H9 (cell line): Measurements from ENCODE around the gene ODAD3. TPM values are rescaled to one million over a fixed set of nuclear protein-coding genes. Genes with fewer than 3 reads are reported as not detected.

Source experiments
- DNase-seq: peaks from one replicate; pipeline ENCODE4 v3.0.0-alpha.2; 2017
- H2AFZ ChIP-seq: one replicate; pipeline ENCODE4 v1.6.1; 2013; ENCODE audit warnings: mild to moderate bottlenecking, low read length, control low read depth, moderate library complexity
- H2AK5ac ChIP-seq: 2 replicates; pipeline ENCODE4 v1.6.1; 2013; ENCODE audit warnings: low read length, control low read depth, mixed read lengths; ENCODE audit not compliant: insufficient read length
- H2BK120ac ChIP-seq: one replicate; pipeline ENCODE4 v1.6.1; 2013; ENCODE audit warnings: low read depth, mild to moderate bottlenecking, low read length, control low read depth, inconsistent platforms; ENCODE audit not compliant: poor library complexity, severe bottlenecking
- H2BK12ac ChIP-seq: 2 replicates; pipeline ENCODE4 v1.6.1; 2013; ENCODE audit warnings: low read length, control low read depth, mixed read lengths, low read depth; ENCODE audit not compliant: insufficient read length
- H2BK15ac ChIP-seq: 2 replicates; pipeline ENCODE4 v1.6.1; 2013; ENCODE audit warnings: low read depth, low read length, control low read depth
- H2BK20ac ChIP-seq: one replicate; pipeline ENCODE4 v1.6.1; 2013; ENCODE audit warnings: low read depth, mild to moderate bottlenecking, low read length, control low read depth, inconsistent platforms; ENCODE audit not compliant: poor library complexity, severe bottlenecking
- H2BK5ac ChIP-seq: 2 replicates; pipeline ENCODE4 v1.6.1; 2013; ENCODE audit warnings: low read length, control low read depth, mixed read lengths; ENCODE audit not compliant: insufficient read length
- H3K14ac ChIP-seq: 2 replicates; pipeline ENCODE4 v1.6.1; 2013; ENCODE audit warnings: low read length, control low read depth; ENCODE audit not compliant: insufficient read depth
- H3K18ac ChIP-seq: 2 replicates; pipeline ENCODE4 v1.6.1; 2013; ENCODE audit warnings: low read depth, mild to moderate bottlenecking, mixed read lengths, low read length, control low read depth; ENCODE audit not compliant: insufficient read length
- H3K23ac ChIP-seq: 2 replicates; pipeline ENCODE4 v1.6.1; 2013; ENCODE audit warnings: low read length, control low read depth, mixed read lengths, low read depth; ENCODE audit not compliant: insufficient read length
- H3K23me2 ChIP-seq: 2 replicates; pipeline ENCODE4 v1.6.1; 2013; ENCODE audit warnings: low read depth, mild to moderate bottlenecking, mixed read lengths, low read length, control low read depth; ENCODE audit not compliant: insufficient read length, poor library complexity, severe bottlenecking
- H3K27ac ChIP-seq: 2 replicates; pipeline ENCODE4 v1.5.1; 2013; ENCODE audit warnings: low read length, control low read depth, mixed read lengths, low read depth; ENCODE audit not compliant: insufficient read length
- H3K27me3 ChIP-seq: 2 replicates; pipeline ENCODE4 v1.6.1; 2013; ENCODE audit warnings: low read length, control low read depth, inconsistent platforms; ENCODE audit not compliant: insufficient read depth
- H3K4ac ChIP-seq: 2 replicates; pipeline ENCODE4 v1.6.1; 2013; ENCODE audit warnings: low read depth, mild to moderate bottlenecking, control low read depth, inconsistent platforms, low read length, moderate library complexity
- H3K4me1 ChIP-seq: 2 replicates; pipeline ENCODE4 v1.6.1; 2013; ENCODE audit warnings: low read length, control low read depth, inconsistent platforms; ENCODE audit not compliant: insufficient read depth
- H3K4me2 ChIP-seq: 2 replicates; pipeline ENCODE4 v1.6.1; 2013; ENCODE audit warnings: low read length, control low read depth, mixed read lengths; ENCODE audit not compliant: insufficient read length, insufficient read depth
- H3K56ac ChIP-seq: 2 replicates; pipeline ENCODE4 v1.6.1; 2013; ENCODE audit warnings: low read depth, mild to moderate bottlenecking, mixed read lengths, low read length, control low read depth; ENCODE audit not compliant: insufficient read length
- H3K79me1 ChIP-seq: 2 replicates; pipeline ENCODE4 v1.6.1; 2013; ENCODE audit warnings: low read depth, mild to moderate bottlenecking, moderate library complexity, low read length, control low read depth, inconsistent platforms; ENCODE audit not compliant: insufficient read depth, poor library complexity, severe bottlenecking
- H3K79me2 ChIP-seq: 2 replicates; pipeline ENCODE4 v1.6.1; 2013; ENCODE audit warnings: low read length, control low read depth, inconsistent platforms; ENCODE audit not compliant: insufficient read depth
- H3K9ac ChIP-seq: 2 replicates; pipeline ENCODE4 v1.6.1; 2013; ENCODE audit warnings: low read length, control low read depth, mixed read lengths; ENCODE audit not compliant: insufficient read length; ENCODE audit errors: extremely low read depth
- H3K9me3 ChIP-seq: one replicate; pipeline ENCODE4 v1.6.1; 2013; ENCODE audit warnings: low read depth, low read length, inconsistent platforms; ENCODE audit not compliant: control insufficient read depth
- H3T11ph ChIP-seq: one replicate; pipeline ENCODE4 v1.6.1; 2013; ENCODE audit warnings: mild to moderate bottlenecking, low read length, control low read depth, inconsistent platforms
- H4K20me1 ChIP-seq: one replicate; pipeline ENCODE4 v1.6.1; 2013; ENCODE audit not compliant: control insufficient read depth, insufficient read length, insufficient read depth
- H4K5ac ChIP-seq: 2 replicates; pipeline ENCODE4 v1.6.1; 2013; ENCODE audit warnings: low read depth, mild to moderate bottlenecking, mixed read lengths, low read length, control low read depth; ENCODE audit not compliant: insufficient read length
- H4K8ac ChIP-seq: replicated peaks from 2 replicates; pipeline ENCODE4 v1.6.1; 2013; ENCODE audit warnings: low read length, control low read depth, mixed read lengths, low read depth; ENCODE audit not compliant: insufficient read length
- H4K91ac ChIP-seq: 2 replicates; pipeline ENCODE4 v1.6.1; 2013; ENCODE audit warnings: low read depth, mild to moderate bottlenecking, moderate library complexity, mixed read lengths, low read length, control low read depth; ENCODE audit not compliant: insufficient read length
- H3K27ac Mint-ChIP-seq, 3 experiments: 2 replicates in 2 of 3; 3 replicates in 1 of 3; pipeline ENCODE4 v1.8.0; 2020 to 2021; ENCODE audit warnings: mixed read lengths in 3 of 3, mild to moderate bottlenecking in 1 of 3, moderate library complexity in 1 of 3
- H3K27me3 Mint-ChIP-seq: 2 replicates; pipeline ENCODE4 v1.8.0; 2021; ENCODE audit warnings: low read depth, mild to moderate bottlenecking, moderate library complexity, mixed read lengths
- H3K36me3 Mint-ChIP-seq, 3 experiments: 2 replicates in 2 of 3; 3 replicates in 1 of 3; pipeline ENCODE4 v1.8.0; 2020 to 2021; ENCODE audit warnings: low read depth in 3 of 3, mixed read lengths in 3 of 3; ENCODE audit not compliant: insufficient read depth in 1 of 3
- H3K4me1 Mint-ChIP-seq, 2 experiments: 2 replicates each; pipeline ENCODE4 v1.8.0; 2020; ENCODE audit warnings: mixed read lengths in 2 of 2
- H3K4me3 Mint-ChIP-seq, 2 experiments: 2 replicates in 1 of 2; 3 replicates in 1 of 2; pipeline ENCODE4 v1.8.0; 2020 to 2021; ENCODE audit warnings: mild to moderate bottlenecking in 2 of 2, mixed read lengths in 2 of 2, moderate library complexity in 1 of 2
- H3K9me3 Mint-ChIP-seq, 2 experiments: 2 replicates in 1 of 2; 3 replicates in 1 of 2; pipeline ENCODE4 v1.8.0; 2020; ENCODE audit warnings: mild to moderate bottlenecking in 2 of 2, mixed read lengths in 2 of 2, moderate library complexity in 1 of 2
- CTCF ChIP-seq: fragments of 200-600 bp; sonication (generic); conservative IDR thresholded peaks from 3 replicates; pipeline ENCODE4 v1.8.0; 2021; ENCODE audit warnings: antibody characterized with exemption, mild to moderate bottlenecking
- WGBS: extraction: QIAGEN DNeasy Blood & Tissue Kit; methylation state at CpG from one replicate; pipeline ENCODE4 v1.1.7; 2013; ENCODE audit warnings: missing lambda C conversion rate, low lambda C conversion rate, mixed read lengths; ENCODE audit not compliant: insufficient read length; ENCODE audit errors: extremely low coverage; 5-methylcytosine and 5-hydroxymethylcytosine counted together
- total RNA-seq: library from RNA; stranded (reverse); gene quantifications from 2 replicates; pipeline ENCODE4 v1.2.1, GENCODE V29; 2021

ODAD3 gene
- total RNA-seq, 1 experiment from 2014 or later: 2.5 TPM

- Histone ChIP-seq H3K79me1 (no peaks in the 10 kb centered on the region), H3K23ac (no peak overlapping the region), H2BK20ac (no peak overlapping the region), H2BK120ac (no peak overlapping the region), H4K8ac (no peak overlapping the region), H3T11ph (no peak overlapping the region), H4K91ac (no peak overlapping the region), H2BK5ac (no peak overlapping the region), H2AK5ac (no peak overlapping the region), H3K18ac (no peak overlapping the region), H3K9ac (no peak overlapping the region), H4K20me1 (no peaks in the 10 kb centered on the region), H3K79me2 (no peaks in the 10 kb centered on the region), H3K14ac (no peak overlapping the region), H3K4me1 (no peaks in the 10 kb centered on the region), H2BK12ac (no peak overlapping the region), H2BK15ac (no peak overlapping the region), H3K27ac (no peak overlapping the region), H3K23me2 (no peaks in the 10 kb centered on the region), H3K4me2 (no peak overlapping the region), H3K27me3 (no peaks in the 10 kb centered on the region), H3K56ac (no peak overlapping the region), H3K4ac (no peak overlapping the region), H3K9me3 (no peaks in the 10 kb centered on the region), H2AFZ (no peak overlapping the region), H4K5ac (no peak overlapping the region)
- Mint-ChIP-seq H3K36me3 (peaks cover 5 to 47% (median 11%) of the 10 kb centered on the region in 3 experiments; a peak in 5 of 7 replicates), H3K4me3 (no peak overlapping the region), H3K27ac (no peak overlapping the region), H3K4me1 (0 out of 4 replicates have a peak, but pooled peaks cover 0 to 4% of the 10 kb centered on the region in 2 experiments), H3K9me3 (no peaks in the 10 kb centered on the region), H3K27me3 (no peaks in the 10 kb centered on the region)
- WGBS: no CpG with 5 or more reads among the region's 8 CpGs
- no peak for DNase-seq
- no peak for TF ChIP-seq CTCF
Observed at GRCh38 chr19:11410682-11411081, 24.2 kb downstream of the ODAD3 start.
